Transverse colon (tissue), 4 donors: ENCODE measurements around the gene FXN. TPM values are rescaled to one million over a fixed set of nuclear protein-coding genes. Genes with fewer than 3 reads are reported as not detected.

Experiments
- DNase-seq: peaks from one replicate; pipeline ENCODE4 v3.0.0-alpha.2; 2019
- H3K27ac ChIP-seq, 4 donors: fragments of 200-600 bp; sonication (generic); 2 replicates each; pipeline ENCODE4 v1.5.1; 2016 to 2018; ENCODE audit warnings: inconsistent platforms in 4 of 4
- H3K27me3 ChIP-seq: fragments of 200-600 bp; sonication (generic); 2 replicates; pipeline ENCODE4 v1.5.1; 2017; ENCODE audit warnings: inconsistent platforms
- H3K36me3 ChIP-seq, 4 donors: fragments of 200-600 bp; sonication (generic); 2 replicates each; pipeline ENCODE4 v1.5.1; 2017 to 2019; ENCODE audit warnings: inconsistent platforms in 4 of 4
- H3K4me1 ChIP-seq, 4 donors: fragments of 200-600 bp; sonication (generic); 2 replicates each; pipeline ENCODE4 v1.5.1; 2017 to 2020; ENCODE audit warnings: inconsistent platforms in 4 of 4
- H3K4me3 ChIP-seq, 4 donors: fragments of 200-600 bp; sonication (generic); 1 replicate in 1 of 4; 2 replicates in 3 of 4; pipeline versions ENCODE4 v1.5.1 to v1.6.1; 2017 to 2019; ENCODE audit warnings: inconsistent platforms in 4 of 4
- H3K9me3 ChIP-seq, 2 donors: fragments of 200-600 bp; sonication (generic); 2 replicates each; pipeline ENCODE4 v1.5.1; 2017 to 2019; ENCODE audit warnings: inconsistent platforms in 2 of 2
- EP300 ChIP-seq: sonication (generic); formaldehyde crosslinking; IDR thresholded peaks from one replicate; pipeline ENCODE4 v1.6.1; 2017; ENCODE audit warnings: antibody characterized with exemption, low read depth
- POLR2A ChIP-seq: fragments of 450-650 bp; IDR thresholded peaks from one replicate; pipeline ENCODE4 v1.6.1; 2016; ENCODE audit warnings: antibody characterized with exemption, mild to moderate bottlenecking, moderate library complexity
- POLR2AphosphoS5 ChIP-seq, 3 donors: sonication (generic); formaldehyde crosslinking; IDR thresholded peaks; one replicate each; pipeline ENCODE4 v1.6.1; 2016; ENCODE audit warnings: antibody characterized with exemption in 3 of 3
- WGBS, 2 donors: methylation state at CpG; one replicate each; pipeline ENCODE4 v1.1.5; 2018; ENCODE audit warnings: low coverage in 1 of 2; 5-methylcytosine and 5-hydroxymethylcytosine counted together
- in situ Hi-C, 4 donors: fragments of 200-750 bp; cut with MboI; loops; one replicate each; pipeline versions ENCODE4 v1.15.0 to v1.15.1; 2017; ENCODE audit warnings: low sequenced_read_pairs in 3 of 4, low pct_ligation_motif_present in 1 of 4, low pct_unique_long_range_greater_than_20kb in 1 of 4
- intact Hi-C: fragments of 100-400 bp; cut with DNase I; formaldehyde crosslinking; loops from one replicate; pipeline ENCODE4 v1.15.1; 2023; ENCODE audit warnings: low total_unique reads
- total RNA-seq, 4 donors: library from RNA; depleted of rRNA; stranded (reverse); fragments of >200 nt; gene quantifications; one replicate each; pipeline ENCODE4 v1.1.0, GENCODE V29; 2016
- TF ChIP-seq, protein P1 (sequence below), 5 experiments: fragments of 200-600 bp in 3 of 5; fragments of 450-650 bp in 2 of 5; sonication (generic) in 3 of 5; IDR thresholded peaks; 1 replicate in 2 of 5; 2 replicates in 3 of 5; pipeline ENCODE4 v1.5.1; 2016 to 2017; ENCODE audit warnings: antibody characterized with exemption in 5 of 5, inconsistent platforms in 3 of 5, mild to moderate bottlenecking in 2 of 5, moderate library complexity in 1 of 5

FXN gene
- total RNA-seq, 4 donors from 2014 or later: 2.0 to 5.5 (median 3.5) TPM

DNA sequence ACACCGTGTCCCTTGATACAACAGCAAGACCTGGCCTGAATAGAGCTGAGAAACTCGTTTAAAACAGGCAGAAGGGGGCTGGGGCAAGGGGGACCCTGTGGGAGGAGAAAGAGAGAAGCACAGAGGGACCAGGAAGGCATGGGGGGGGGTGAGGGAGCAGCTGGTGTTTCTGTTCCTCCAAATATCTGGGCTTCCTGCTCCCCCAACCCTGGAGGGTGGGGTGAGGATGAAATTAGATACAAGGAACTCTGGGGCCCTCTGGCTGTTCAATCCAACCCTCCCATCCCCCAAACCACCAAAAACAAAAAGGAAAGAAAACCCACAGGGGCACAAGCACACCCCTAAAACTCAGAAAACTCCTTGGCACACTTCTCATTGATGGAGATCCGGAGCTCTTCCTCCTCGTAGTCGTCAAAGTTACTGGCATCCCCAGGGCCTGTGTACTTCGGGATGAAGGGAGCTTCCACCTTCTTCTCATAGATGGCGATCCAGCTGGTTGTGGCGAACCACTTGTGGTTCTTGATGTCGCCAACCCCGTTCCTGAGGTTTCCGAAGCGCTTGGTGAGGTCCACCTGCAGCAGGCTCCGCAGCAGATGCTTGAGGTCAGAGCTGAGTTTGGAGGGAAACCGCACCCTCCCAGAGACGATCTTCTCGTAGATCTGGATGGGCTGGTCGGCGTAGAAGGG lies 22.7 kb upstream of the FXN start:
- Histone ChIP-seq H3K27me3 (no peaks in the 10 kb centered on the region), H3K36me3 (no peaks in the 10 kb centered on the region), H3K27ac (no peak overlapping the region), H3K9me3 (no peaks in the 10 kb centered on the region), H3K4me3 (no peak overlapping the region), H3K4me1 (peaks cover 0 to 6% (median 0%) of the 10 kb centered on the region in 4 donors)
- TF ChIP-seq POLR2A (no peak), POLR2AphosphoS5 (IDR thresholded peaks at IDR 0.05) (no peak), EP300 (no peak)
- TF ChIP-seq, protein P1, sequence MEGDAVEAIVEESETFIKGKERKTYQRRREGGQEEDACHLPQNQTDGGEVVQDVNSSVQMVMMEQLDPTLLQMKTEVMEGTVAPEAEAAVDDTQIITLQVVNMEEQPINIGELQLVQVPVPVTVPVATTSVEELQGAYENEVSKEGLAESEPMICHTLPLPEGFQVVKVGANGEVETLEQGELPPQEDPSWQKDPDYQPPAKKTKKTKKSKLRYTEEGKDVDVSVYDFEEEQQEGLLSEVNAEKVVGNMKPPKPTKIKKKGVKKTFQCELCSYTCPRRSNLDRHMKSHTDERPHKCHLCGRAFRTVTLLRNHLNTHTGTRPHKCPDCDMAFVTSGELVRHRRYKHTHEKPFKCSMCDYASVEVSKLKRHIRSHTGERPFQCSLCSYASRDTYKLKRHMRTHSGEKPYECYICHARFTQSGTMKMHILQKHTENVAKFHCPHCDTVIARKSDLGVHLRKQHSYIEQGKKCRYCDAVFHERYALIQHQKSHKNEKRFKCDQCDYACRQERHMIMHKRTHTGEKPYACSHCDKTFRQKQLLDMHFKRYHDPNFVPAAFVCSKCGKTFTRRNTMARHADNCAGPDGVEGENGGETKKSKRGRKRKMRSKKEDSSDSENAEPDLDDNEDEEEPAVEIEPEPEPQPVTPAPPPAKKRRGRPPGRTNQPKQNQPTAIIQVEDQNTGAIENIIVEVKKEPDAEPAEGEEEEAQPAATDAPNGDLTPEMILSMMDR (IDR thresholded peaks at IDR 0.05): no peak
- 40 to 77% methylated on average over 1 to 18 of the region's 18 CpGs for WGBS, 2 donors
- in situ Hi-C loops (loop anchor here in 1 of 4 donors (25.0 kb wide), 1 partner anchor 426 kb away; no protein-coding TSS in a partner anchor), intact Hi-C loops (no loop called here)
- no peak for DNase-seq

DNA sequence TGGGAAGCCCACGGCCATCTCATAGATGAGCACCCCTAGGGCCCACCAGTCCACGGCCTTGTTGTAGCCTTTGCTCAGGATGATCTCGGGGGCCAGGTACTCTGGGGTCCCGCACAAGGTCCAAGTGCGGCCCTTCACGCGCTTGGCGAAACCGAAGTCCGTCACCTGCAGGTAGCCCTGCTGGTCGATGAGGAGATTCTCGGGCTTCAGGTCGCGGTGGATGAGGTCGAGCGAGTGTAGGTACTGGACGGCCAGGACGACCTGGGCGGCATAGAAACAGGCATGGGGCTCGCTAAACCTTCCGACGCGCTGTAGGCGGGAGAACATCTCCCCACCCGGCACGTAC lies 22.2 kb upstream of the FXN start:
- 95% methylated on average over 24 of the region's 26 CpGs; no CpG with 5 or more reads in 1 of the 2 donors for WGBS, 2 donors
- Histone ChIP-seq H3K27me3 (no peaks in the 10 kb centered on the region), H3K27ac (no peak overlapping the region), H3K9me3 (no peaks in the 10 kb centered on the region), H3K36me3 (no peaks in the 10 kb centered on the region), H3K4me3 (no peak overlapping the region), H3K4me1 (peaks cover 0 to 6% (median 0%) of the 10 kb centered on the region in 4 donors)
- intact Hi-C loops (no loop called here), in situ Hi-C loops (loop anchor here in 1 of 4 donors (25.0 kb wide), 1 partner anchor 426 kb away; no protein-coding TSS in a partner anchor)
- no peak for DNase-seq
- TF ChIP-seq, protein P1 (IDR thresholded peaks at IDR 0.05): no peak
- TF ChIP-seq POLR2AphosphoS5 (IDR thresholded peaks at IDR 0.05) (no peak), EP300 (no peak), POLR2A (no peak)

GRCh38 chr9:69014013-69014412 lies 21.5 kb upstream of the FXN start, which contains the start of gene PRKACG:
Gene PRKACG, minus strand, starts transcription at chr9:69014113. Its CDS starts 21 bp downstream, at chr9:69014092.
- no peak for DNase-seq
- intact Hi-C loops (no loop called here), in situ Hi-C loops (loop anchor here in 1 of 4 donors (25.0 kb wide), 1 partner anchor 427 kb away; no protein-coding TSS in a partner anchor)
- H3K27ac ChIP-seq: no peak within 1 kb of the TSS
- H3K36me3 ChIP-seq: no peaks in the 10 kb centered on the region
- TF ChIP-seq, protein P1 (IDR thresholded peaks at IDR 0.05): no peak
- TF ChIP-seq POLR2AphosphoS5 (IDR thresholded peaks at IDR 0.05) (no peak), EP300 (no peak), POLR2A (no peak)
- H3K4me1 ChIP-seq: peaks cover 0 to 6% (median 0%) of the 10 kb centered on the region in 4 donors
- WGBS, 2 donors: 99% methylated on average over 29 of the region's 29 CpGs; no CpG with 5 or more reads in 1 of the 2 donors
- H3K27me3 ChIP-seq: no peaks in the 10 kb centered on the region
- H3K4me3 ChIP-seq: no peak within 1 kb of the TSS
- no peaks in the 10 kb centered on the region for H3K9me3 ChIP-seq

- in situ Hi-C loops: loop anchor here in 1 of 4 donors (25.0 kb wide), 1 partner anchor 429 kb away; no protein-coding TSS in a partner anchor
- intact Hi-C loops: no loop called here
- WGBS, 2 donors: 77 to 81% methylated on average over 4 to 5 of the region's 5 CpGs
- Histone ChIP-seq H3K4me1 (peaks cover 0 to 6% (median 0%) of the 10 kb centered on the region in 4 donors), H3K4me3 (no peak overlapping the region), H3K27ac (no peak overlapping the region), H3K9me3 (no peaks in the 10 kb centered on the region), H3K27me3 (no peaks in the 10 kb centered on the region), H3K36me3 (no peaks in the 10 kb centered on the region)
- no peak for TF ChIP-seq EP300
- TF ChIP-seq, protein P1 (IDR thresholded peaks at IDR 0.05): no peak
- TF ChIP-seq POLR2A: no peak
- no peak for TF ChIP-seq POLR2AphosphoS5 (IDR thresholded peaks at IDR 0.05)
- no peak for DNase-seq
Observed at GRCh38 chr9:69016191-69017096, 19.1 kb upstream of the FXN start.
